ENCODE data around the gene SUCLG2.

GRCh38 chr3:67595424-67595823 lies 59.0 kb downstream of the SUCLG2 start:
- TF ChIP-seq HOXA7 (CRISPR knock-in tag; IDR thresholded peaks at IDR 0.05) (no peak), REST (IDR thresholded peaks at IDR 0.05) (no peak), CTCF (IDR thresholded peaks at IDR 0.05) (no peak), POLR2AphosphoS2 (conservative IDR thresholded peaks at IDR 0.05; ENCODE audit: low read length) (no peak), RNF2 (IDR thresholded peaks at IDR 0.05; ENCODE audit: borderline replicate concordance, low read depth) (no peak), ESRRA (IDR thresholded peaks at IDR 0.05; ENCODE audit: borderline replicate concordance, low read length) (no peak), SMC3 (IDR thresholded peaks at IDR 0.05) (no peak), FOSL2 (IDR thresholded peaks at IDR 0.05) (no peak), FOSL2 (CRISPR knock-in tag; IDR thresholded peaks at IDR 0.05) (no peak), POLR2A (IDR thresholded peaks at IDR 0.05; ENCODE audit: low read length) (no peak)
